Vagina (tissue), 2 donors: ENCODE data around the gene MEGF8. TPM values are rescaled to one million over a fixed set of nuclear protein-coding genes. Genes with fewer than 3 reads are reported as not detected.

ENCODE experiments used
- DNase-seq, 2 donors: peaks; one replicate each; pipeline ENCODE4 v3.0.0-alpha.2; 2017; ENCODE audit errors: extremely low spot score in 2 of 2
- H3K27ac ChIP-seq: fragments of 200-600 bp; sonication (generic); one replicate; pipeline ENCODE4 v1.5.1; 2019
- H3K27me3 ChIP-seq: fragments of 200-600 bp; sonication (generic); one replicate; pipeline ENCODE4 v1.5.1; 2019
- H3K36me3 ChIP-seq, 2 donors: fragments of 200-600 bp; sonication (generic); one replicate each; pipeline ENCODE4 v1.5.1; 2017 to 2019
- H3K4me1 ChIP-seq: fragments of 200-600 bp; sonication (generic); one replicate; pipeline ENCODE4 v1.5.1; 2019
- H3K4me3 ChIP-seq, 2 donors: fragments of 200-600 bp; sonication (generic); 1 replicate in 1 of 2; 2 replicates in 1 of 2; pipeline ENCODE4 v1.5.1; 2016 to 2019
- H3K9me3 ChIP-seq: fragments of 200-600 bp; sonication (generic); one replicate; pipeline ENCODE4 v1.5.1; 2019
- POLR2A ChIP-seq, 2 donors: fragments of 450-650 bp; IDR thresholded peaks; one replicate each; pipeline ENCODE4 v1.6.1; 2017; ENCODE audit warnings: antibody characterized with exemption in 2 of 2, mild to moderate bottlenecking in 2 of 2, moderate library complexity in 2 of 2
- POLR2AphosphoS5 ChIP-seq, 2 donors: sonication (generic); formaldehyde crosslinking; IDR thresholded peaks; one replicate each; pipeline ENCODE4 v1.9.0; 2017; ENCODE audit warnings: antibody characterized with exemption in 2 of 2, mild to moderate bottlenecking in 2 of 2, low read depth in 1 of 2; ENCODE audit not compliant: insufficient read depth in 1 of 2
- intact Hi-C: fragments of 100-400 bp; cut with DNase I; formaldehyde crosslinking; loops from one replicate; pipeline ENCODE4 v1.15.1; 2023
- total RNA-seq: library from RNA; depleted of rRNA; stranded (reverse); fragments of >200 nt; gene quantifications from one replicate; pipeline ENCODE4 v1.2.3, GENCODE V29; 2016
- TF ChIP-seq, protein P1 (sequence below), 3 experiments: fragments of 450-650 bp in 2 of 3; fragments of 200-600 bp in 1 of 3; sonication (generic) in 1 of 3; IDR thresholded peaks; one replicate each; pipeline ENCODE4 v1.5.1; 2017 to 2019; ENCODE audit warnings: antibody characterized with exemption in 3 of 3, mild to moderate bottlenecking in 2 of 3, moderate library complexity in 2 of 3

Gene MEGF8, protein sequence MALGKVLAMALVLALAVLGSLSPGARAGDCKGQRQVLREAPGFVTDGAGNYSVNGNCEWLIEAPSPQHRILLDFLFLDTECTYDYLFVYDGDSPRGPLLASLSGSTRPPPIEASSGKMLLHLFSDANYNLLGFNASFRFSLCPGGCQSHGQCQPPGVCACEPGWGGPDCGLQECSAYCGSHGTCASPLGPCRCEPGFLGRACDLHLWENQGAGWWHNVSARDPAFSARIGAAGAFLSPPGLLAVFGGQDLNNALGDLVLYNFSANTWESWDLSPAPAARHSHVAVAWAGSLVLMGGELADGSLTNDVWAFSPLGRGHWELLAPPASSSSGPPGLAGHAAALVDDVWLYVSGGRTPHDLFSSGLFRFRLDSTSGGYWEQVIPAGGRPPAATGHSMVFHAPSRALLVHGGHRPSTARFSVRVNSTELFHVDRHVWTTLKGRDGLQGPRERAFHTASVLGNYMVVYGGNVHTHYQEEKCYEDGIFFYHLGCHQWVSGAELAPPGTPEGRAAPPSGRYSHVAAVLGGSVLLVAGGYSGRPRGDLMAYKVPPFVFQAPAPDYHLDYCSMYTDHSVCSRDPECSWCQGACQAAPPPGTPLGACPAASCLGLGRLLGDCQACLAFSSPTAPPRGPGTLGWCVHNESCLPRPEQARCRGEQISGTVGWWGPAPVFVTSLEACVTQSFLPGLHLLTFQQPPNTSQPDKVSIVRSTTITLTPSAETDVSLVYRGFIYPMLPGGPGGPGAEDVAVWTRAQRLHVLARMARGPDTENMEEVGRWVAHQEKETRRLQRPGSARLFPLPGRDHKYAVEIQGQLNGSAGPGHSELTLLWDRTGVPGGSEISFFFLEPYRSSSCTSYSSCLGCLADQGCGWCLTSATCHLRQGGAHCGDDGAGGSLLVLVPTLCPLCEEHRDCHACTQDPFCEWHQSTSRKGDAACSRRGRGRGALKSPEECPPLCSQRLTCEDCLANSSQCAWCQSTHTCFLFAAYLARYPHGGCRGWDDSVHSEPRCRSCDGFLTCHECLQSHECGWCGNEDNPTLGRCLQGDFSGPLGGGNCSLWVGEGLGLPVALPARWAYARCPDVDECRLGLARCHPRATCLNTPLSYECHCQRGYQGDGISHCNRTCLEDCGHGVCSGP (N-terminal part only)
- total RNA-seq: 13.5 TPM

DNA sequence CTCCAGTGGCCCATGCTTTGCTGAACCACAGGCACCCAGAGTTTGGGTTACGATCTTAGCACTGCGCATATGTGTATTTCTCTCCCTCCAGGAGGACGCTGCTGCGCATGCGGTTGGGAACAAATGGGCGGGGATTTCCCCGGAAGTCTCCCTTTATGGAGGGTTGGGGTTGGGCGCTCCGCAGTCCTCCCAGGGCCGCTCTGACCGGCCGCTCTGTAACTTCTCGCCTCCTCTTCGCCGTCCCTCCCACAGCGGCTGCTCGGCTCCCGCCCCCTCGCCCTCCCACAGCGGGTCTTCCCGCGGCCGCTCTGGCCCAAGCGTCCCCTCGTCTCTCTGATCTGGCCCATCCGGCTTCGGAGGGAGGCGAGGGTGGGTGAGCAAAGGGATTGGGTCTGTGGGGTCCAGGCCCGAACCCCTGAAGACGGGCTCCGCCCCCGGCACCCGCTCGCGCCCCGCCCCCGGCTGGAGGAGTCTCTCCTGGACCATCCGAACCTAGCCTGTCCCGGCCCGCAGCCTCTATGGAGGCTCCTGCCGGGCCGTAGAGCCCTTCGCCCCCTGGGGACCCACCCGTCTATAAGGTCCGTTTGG, at the start of gene MEGF8:
TSS of gene MEGF8 (plus strand) at position 328 of the 588 bp plus-strand sequence. CDS start 609 bp downstream, outside the sequence.
- DNase-seq: peak; percentile 97 to 98

DNA sequence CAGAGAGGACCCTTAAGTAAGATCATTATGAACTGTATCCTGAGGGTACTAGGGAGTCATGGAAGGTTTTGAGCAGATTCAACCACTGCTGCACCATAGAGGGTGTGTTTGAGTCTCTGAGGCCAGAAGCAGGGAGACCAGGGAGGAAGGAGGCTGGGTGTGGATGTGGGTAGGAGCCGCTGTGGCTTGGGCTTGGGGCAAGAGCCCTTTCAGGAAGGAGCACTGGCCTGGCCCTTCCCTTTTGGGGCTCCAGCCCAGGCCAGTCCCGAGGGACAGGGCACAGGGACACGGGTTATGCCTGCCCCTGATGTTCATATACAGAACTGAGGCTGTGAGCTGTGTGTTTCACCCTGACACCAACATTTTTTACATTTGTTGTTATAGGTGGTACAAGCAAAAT, 49.2 kb upstream of the MEGF8 start:
- Histone ChIP-seq H3K4me3 (no peak overlapping the region), H3K4me1 (peaks cover 79% of the 10 kb centered on the region), H3K36me3 (peaks cover 0 to 28% of the 10 kb centered on the region in 2 donors), H3K27ac (peak overlapping the region; percentile 100), H3K9me3 (no peaks in the 10 kb centered on the region), H3K27me3 (no peaks in the 10 kb centered on the region)
- no peak for DNase-seq
- intact Hi-C loops: no loop called here
- TF ChIP-seq, protein P1, sequence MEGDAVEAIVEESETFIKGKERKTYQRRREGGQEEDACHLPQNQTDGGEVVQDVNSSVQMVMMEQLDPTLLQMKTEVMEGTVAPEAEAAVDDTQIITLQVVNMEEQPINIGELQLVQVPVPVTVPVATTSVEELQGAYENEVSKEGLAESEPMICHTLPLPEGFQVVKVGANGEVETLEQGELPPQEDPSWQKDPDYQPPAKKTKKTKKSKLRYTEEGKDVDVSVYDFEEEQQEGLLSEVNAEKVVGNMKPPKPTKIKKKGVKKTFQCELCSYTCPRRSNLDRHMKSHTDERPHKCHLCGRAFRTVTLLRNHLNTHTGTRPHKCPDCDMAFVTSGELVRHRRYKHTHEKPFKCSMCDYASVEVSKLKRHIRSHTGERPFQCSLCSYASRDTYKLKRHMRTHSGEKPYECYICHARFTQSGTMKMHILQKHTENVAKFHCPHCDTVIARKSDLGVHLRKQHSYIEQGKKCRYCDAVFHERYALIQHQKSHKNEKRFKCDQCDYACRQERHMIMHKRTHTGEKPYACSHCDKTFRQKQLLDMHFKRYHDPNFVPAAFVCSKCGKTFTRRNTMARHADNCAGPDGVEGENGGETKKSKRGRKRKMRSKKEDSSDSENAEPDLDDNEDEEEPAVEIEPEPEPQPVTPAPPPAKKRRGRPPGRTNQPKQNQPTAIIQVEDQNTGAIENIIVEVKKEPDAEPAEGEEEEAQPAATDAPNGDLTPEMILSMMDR (IDR thresholded peaks at IDR 0.05): no peak
- TF ChIP-seq POLR2AphosphoS5 (IDR thresholded peaks at IDR 0.05; ENCODE audit: insufficient read depth in 1 of 2, low read depth in 1 of 2) (no peak), POLR2A (IDR thresholded peaks at IDR 0.05) (no peak)

More for the DNA sequence above, at the start of gene MEGF8:
- intact Hi-C loops: loop anchor here (1.0 to 5.0 kb wide), 2 partner anchors 72 to 83 kb away; partner anchors contain the start of gene GSK3A
- Histone ChIP-seq H3K27me3 (peaks cover 14% of the 10 kb centered on the region), H3K27ac (peak within 1 kb of the TSS; percentile 79), H3K36me3 (no peaks in the 10 kb centered on the region), H3K9me3 (no peaks in the 10 kb centered on the region), H3K4me3 (peak within 1 kb of the TSS; percentile 60 to 78), H3K4me1 (peaks cover 45% of the 10 kb centered on the region)
- TF ChIP-seq POLR2A (IDR thresholded peaks at IDR 0.05) (no peak), POLR2AphosphoS5 (IDR thresholded peaks at IDR 0.05; ENCODE audit: insufficient read depth in 1 of 2, low read depth in 1 of 2) (peak; percentile 87 to 100)
- TF ChIP-seq, protein P1 (IDR thresholded peaks at IDR 0.05): peak; percentile 62 to 84 (median 65)

DNA sequence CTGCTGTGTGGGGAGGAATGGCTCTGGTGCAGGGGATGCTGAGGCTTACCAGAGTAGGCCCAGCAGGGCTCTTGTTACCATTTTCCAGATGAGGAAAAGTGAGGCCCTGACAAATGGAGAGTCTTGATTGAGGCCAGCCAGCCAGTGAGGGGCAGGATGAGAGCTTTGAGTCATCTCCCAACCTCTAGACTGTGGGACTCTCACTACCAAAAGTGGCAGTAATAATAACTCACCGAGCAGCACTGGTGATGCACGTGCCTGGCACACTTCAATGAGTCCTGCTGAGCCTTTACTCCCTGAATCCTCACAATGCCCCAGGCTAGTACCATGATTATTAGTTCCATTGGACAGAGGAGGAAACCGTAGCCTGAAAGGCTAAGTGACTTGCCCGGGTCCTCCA, 48.6 kb upstream of the MEGF8 start:
- no peak for TF ChIP-seq POLR2A (IDR thresholded peaks at IDR 0.05)
- TF ChIP-seq, protein P1 (IDR thresholded peaks at IDR 0.05): no peak
- Histone ChIP-seq H3K36me3 (peaks cover 0 to 28% of the 10 kb centered on the region in 2 donors), H3K27ac (peak overlapping the region; percentile 100), H3K4me1 (peaks cover 79% of the 10 kb centered on the region), H3K4me3 (no peak overlapping the region), H3K27me3 (no peaks in the 10 kb centered on the region), H3K9me3 (no peaks in the 10 kb centered on the region)
- intact Hi-C loops: no loop called here
- DNase-seq: no peak

DNA sequence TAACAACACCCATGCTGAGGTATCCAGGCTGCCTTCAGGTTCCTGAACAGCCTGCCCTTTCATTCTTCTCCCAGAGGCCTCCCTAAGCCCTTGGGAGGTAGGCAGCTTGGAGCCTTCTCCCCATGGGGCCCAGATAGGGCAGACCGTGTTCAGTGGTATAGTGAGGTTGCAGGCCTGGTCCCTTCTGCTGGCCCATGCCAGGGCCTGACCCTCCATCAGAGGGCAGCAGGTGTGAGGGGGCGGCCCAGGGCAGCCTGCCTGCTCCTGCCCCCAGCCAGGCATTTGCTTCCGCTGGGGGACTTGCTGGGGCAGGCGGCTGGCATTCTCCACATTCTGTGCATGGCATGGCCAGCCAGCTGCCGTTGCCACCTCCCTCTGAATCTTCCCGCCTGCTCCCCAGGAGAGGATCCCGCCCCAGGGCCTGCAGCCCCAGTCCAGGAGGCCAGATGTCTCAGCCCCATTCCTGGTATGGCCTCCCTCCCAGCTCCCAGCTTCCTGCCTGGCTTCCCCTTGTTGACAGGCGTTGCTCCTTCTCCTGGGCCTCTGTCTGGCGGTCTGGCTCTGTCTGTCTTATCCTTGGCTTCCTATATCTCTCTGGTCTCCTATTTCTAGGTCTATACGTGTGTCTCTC, 47.5 kb upstream of the MEGF8 start:
- no peaks in the 10 kb centered on the region for H3K9me3 ChIP-seq
- H3K36me3 ChIP-seq: peaks cover 0 to 25% of the 10 kb centered on the region in 2 donors
- DNase-seq: no peak
- H3K27ac ChIP-seq: peak overlapping the region; percentile 100
- intact Hi-C loops: no loop called here
- H3K27me3 ChIP-seq: no peaks in the 10 kb centered on the region
- TF ChIP-seq POLR2AphosphoS5 (IDR thresholded peaks at IDR 0.05; ENCODE audit: insufficient read depth in 1 of 2, low read depth in 1 of 2): no peak
- TF ChIP-seq POLR2A (IDR thresholded peaks at IDR 0.05): no peak
- peaks cover 85% of the 10 kb centered on the region for H3K4me1 ChIP-seq
- no peak overlapping the region for H3K4me3 ChIP-seq
